ENCODE results near the gene SUDS3.

SUDS3 gene

GRCh38 chr12:118368821-118369220 lies 7.5 kb upstream of the SUDS3 start:
- FAIRE-seq (no peak), DNase-seq (ENCODE audit: insufficient read length, low spot score) (no peak)
- no peak for TF ChIP-seq POLR2A (IDR thresholded peaks at IDR 0.05; ENCODE audit: low read depth, low read length)

- TF ChIP-seq POLR2A (IDR thresholded peaks at IDR 0.05; ENCODE audit: low read depth, low read length) = no peak
- DNase-seq (ENCODE audit: insufficient read length, low spot score) (no peak), FAIRE-seq (no peak)
Measured at GRCh38 chr12:118370601-118371000, 5.8 kb upstream of the SUDS3 start.

- peak; percentile 61 for FAIRE-seq
- DNase-seq (ENCODE audit: insufficient read length, low spot score) = no peak
Measured at GRCh38 chr12:118371321-118372282, 4.8 kb upstream of the SUDS3 start.

GRCh38 chr12:118372541-118373495 lies 3.5 kb upstream of the SUDS3 start, which contains the start of gene TAOK3:
Gene TAOK3 (minus strand): TSS chr12:118372907. CDS start chr12:118255567, 117,340 bp downstream.
- FAIRE-seq (peak; percentile 88), DNase-seq (ENCODE audit: insufficient read length, low spot score) (peak; percentile 86)
- peak; percentile 79 for TF ChIP-seq POLR2A (IDR thresholded peaks at IDR 0.05; ENCODE audit: low read depth, low read length)

More at GRCh38 chr12:118371321-118372282, 4.8 kb upstream of the SUDS3 start:
- TF ChIP-seq POLR2A (IDR thresholded peaks at IDR 0.05; ENCODE audit: low read depth, low read length) = no peak

- TF ChIP-seq POLR2A (IDR thresholded peaks at IDR 0.05; ENCODE audit: low read depth, low read length) = no peak
- DNase-seq (ENCODE audit: insufficient read length, low spot score) (no peak), FAIRE-seq (no peak)
Measured at GRCh38 chr12:118373616-118374015, 2.7 kb upstream of the SUDS3 start.

GRCh38 chr12:118374126-118374725 lies 2.1 kb upstream of the SUDS3 start:
- TF ChIP-seq POLR2A (IDR thresholded peaks at IDR 0.05; ENCODE audit: low read depth, low read length) = no peak
- DNase-seq (ENCODE audit: insufficient read length, low spot score) = no peak
- FAIRE-seq = no peak

- no peak for TF ChIP-seq POLR2A (IDR thresholded peaks at IDR 0.05; ENCODE audit: low read depth, low read length)
- FAIRE-seq (no peak), DNase-seq (ENCODE audit: insufficient read length, low spot score) (no peak)
Measured at GRCh38 chr12:118374909-118375308, 1.4 kb upstream of the SUDS3 start.

GRCh38 chr12:118375348-118375747 lies 1.0 kb upstream of the SUDS3 start:
- no peak for FAIRE-seq
- no peak for DNase-seq (ENCODE audit: insufficient read length, low spot score)
- no peak for TF ChIP-seq POLR2A (IDR thresholded peaks at IDR 0.05; ENCODE audit: low read depth, low read length)

- no peak for TF ChIP-seq POLR2A (IDR thresholded peaks at IDR 0.05; ENCODE audit: low read depth, low read length)
- FAIRE-seq = no peak
- DNase-seq (ENCODE audit: insufficient read length, low spot score) = no peak
Measured at GRCh38 chr12:118377021-118377883, 897 bp downstream of the SUDS3 start.

GRCh38 chr12:118377884-118378470 lies 1.6 kb downstream of the SUDS3 start:
- no peak for TF ChIP-seq POLR2A (IDR thresholded peaks at IDR 0.05; ENCODE audit: low read depth, low read length)
- FAIRE-seq (peak; percentile 66), DNase-seq (ENCODE audit: insufficient read length, low spot score) (peak; percentile 57)

GRCh38 chr12:118391424-118391823 lies 15.1 kb downstream of the SUDS3 start:
- FAIRE-seq = no peak
- no peak for TF ChIP-seq POLR2A (IDR thresholded peaks at IDR 0.05; ENCODE audit: low read depth, low read length)
- DNase-seq (ENCODE audit: insufficient read length, low spot score) = no peak

- TF ChIP-seq POLR2A (IDR thresholded peaks at IDR 0.05; ENCODE audit: low read depth, low read length) = no peak
- DNase-seq (ENCODE audit: insufficient read length, low spot score) (no peak), FAIRE-seq (no peak)
Measured at GRCh38 chr12:118391836-118392235, 15.5 kb downstream of the SUDS3 start.

Data from H54 (cell line).